HG03045 (cell line): ENCODE measurements around the gene PFDN4.

Experiments
- ATAC-seq: cut with Tn5 transposase; IDR thresholded peaks from one replicate; pipeline ENCODE4 v1.9.1; 2021; ENCODE audit warnings: mild to moderate bottlenecking, moderate library complexity; ENCODE audit not compliant: unreplicated experiment

Gene PFDN4

GRCh38 chr20:54200487-54201267, 7.2 kb upstream of the PFDN4 start:
- ATAC-seq: no peak

GRCh38 chr20:54201268-54201846, 6.5 kb upstream of the PFDN4 start:
- no peak for ATAC-seq

- no peak for ATAC-seq
Measured at GRCh38 chr20:54203281-54203680, 4.6 kb upstream of the PFDN4 start.

- ATAC-seq: no peak
Measured at GRCh38 chr20:54204063-54204462, 3.8 kb upstream of the PFDN4 start.

GRCh38 chr20:54204481-54204880, 3.4 kb upstream of the PFDN4 start:
- no peak for ATAC-seq

- no peak for ATAC-seq
Measured at GRCh38 chr20:54205450-54205849, 2.4 kb upstream of the PFDN4 start.

GRCh38 chr20:54207053-54207742, 689 bp upstream of the PFDN4 start:
- no peak for ATAC-seq

- ATAC-seq: peak; percentile 13
Measured at GRCh38 chr20:54208548-54209176, 775 bp downstream of the PFDN4 start.

- no peak for ATAC-seq
Measured at GRCh38 chr20:54209216-54209813, 1.4 kb downstream of the PFDN4 start.

GRCh38 chr20:54212226-54212625, 4.3 kb downstream of the PFDN4 start:
- ATAC-seq: no peak

GRCh38 chr20:54212871-54213270, 5.0 kb downstream of the PFDN4 start:
- ATAC-seq: no peak

GRCh38 chr20:54214566-54214965, 6.7 kb downstream of the PFDN4 start:
- ATAC-seq: no peak

- ATAC-seq: no peak
Measured at GRCh38 chr20:54215157-54215789, 7.4 kb downstream of the PFDN4 start.

GRCh38 chr20:54217762-54218161, 9.9 kb downstream of the PFDN4 start:
- no peak for ATAC-seq

- no peak for ATAC-seq
Measured at GRCh38 chr20:54218470-54218869, 10.6 kb downstream of the PFDN4 start.

GRCh38 chr20:54219751-54220426, 12.0 kb downstream of the PFDN4 start:
- no peak for ATAC-seq

GRCh38 chr20:54220722-54221121, 12.8 kb downstream of the PFDN4 start:
- ATAC-seq: no peak

GRCh38 chr20:54221353-54221752, 13.5 kb downstream of the PFDN4 start:
- ATAC-seq: no peak

GRCh38 chr20:54221996-54222890, 14.4 kb downstream of the PFDN4 start:
- no peak for ATAC-seq
